Gastroesophageal sphincter (tissue), 4 donors: Measurements from ENCODE around the gene IFT88. TPM values are rescaled to one million over a fixed set of nuclear protein-coding genes. Genes with fewer than 3 reads are reported as not detected.
"Not testable (repeated sequence)": the region's sequence is repeated elsewhere in the genome, so short reads cannot be mapped to it uniquely, and the experiment has no call there.

Experiments used
- ATAC-seq: fragments of 150-250 bp; one replicate; pipeline ENCODE4 v1.9.1; 2016; ENCODE audit warnings: mild to moderate bottlenecking, moderate library complexity
- H3K27ac ChIP-seq, 4 donors: fragments of 200-600 bp; sonication (generic) in 3 of 4; 1 replicate in 3 of 4; 2 replicates in 1 of 4; pipeline ENCODE4 v1.5.1; 2016 to 2019
- H3K27me3 ChIP-seq: fragments of 200-600 bp; sonication (generic); one replicate; pipeline ENCODE4 v1.5.1; 2019
- H3K36me3 ChIP-seq, 2 donors: fragments of 200-600 bp; sonication (generic); one replicate each; pipeline ENCODE4 v1.5.1; 2019; ENCODE audit warnings: control low read depth in 1 of 2
- H3K4me1 ChIP-seq, 3 donors: fragments of 200-600 bp; sonication (generic); 1 replicate in 2 of 3; 2 replicates in 1 of 3; pipeline ENCODE4 v1.5.1; 2016 to 2019; ENCODE audit warnings: control low read depth in 2 of 3
- H3K4me3 ChIP-seq, 2 donors: fragments of 200-600 bp; sonication (generic); one replicate each; pipeline ENCODE4 v1.5.1; 2019; ENCODE audit warnings: mild to moderate bottlenecking in 1 of 2, moderate library complexity in 1 of 2
- H3K9me3 ChIP-seq, 3 donors: fragments of 200-600 bp; sonication (generic); one replicate each; pipeline ENCODE4 v1.5.1; 2017 to 2019; ENCODE audit warnings: control low read depth in 2 of 3
- CTCF ChIP-seq, 4 experiments: fragments of 200-600 bp in 2 of 4; fragments of 450-650 bp in 2 of 4; sonication (generic) in 1 of 4; IDR thresholded peaks; one replicate each; pipeline ENCODE4 v1.5.1; 2017 to 2019; ENCODE audit warnings: antibody characterized with exemption in 4 of 4, mild to moderate bottlenecking in 2 of 4, moderate library complexity in 2 of 4
- EP300 ChIP-seq: sonication (generic); formaldehyde crosslinking; IDR thresholded peaks from one replicate; pipeline ENCODE4 v1.6.1; 2017; ENCODE audit warnings: antibody characterized with exemption, mild to moderate bottlenecking
- POLR2A ChIP-seq, 2 donors: fragments of 450-650 bp; IDR thresholded peaks; one replicate each; pipeline ENCODE4 v1.6.1; 2017; ENCODE audit warnings: antibody characterized with exemption in 2 of 2, mild to moderate bottlenecking in 2 of 2, moderate library complexity in 1 of 2
- POLR2AphosphoS5 ChIP-seq: sonication (generic); formaldehyde crosslinking; IDR thresholded peaks from one replicate; pipeline ENCODE4 v1.6.1; 2017; ENCODE audit warnings: antibody characterized with exemption
- WGBS, 2 donors: methylation state at CpG; one replicate each; pipeline ENCODE4 v1.1.5; 2018; ENCODE audit warnings: low coverage in 1 of 2; 5-methylcytosine and 5-hydroxymethylcytosine counted together
- total RNA-seq, 4 donors: library from RNA; depleted of rRNA; stranded (reverse); fragments of >200 nt; gene quantifications; one replicate each; pipeline ENCODE4 v1.1.0, GENCODE V29; 2016

Gene IFT88
- total RNA-seq, 4 donors from 2014 or later, result 9.1 to 21.2 (median 13.2) TPM

GRCh38 chr13:20673715-20674114 lies 106.8 kb downstream of the IFT88 start:
- no peak for ATAC-seq
- no peak overlapping the region for H3K27ac ChIP-seq
- no peak for TF ChIP-seq POLR2AphosphoS5
- TF ChIP-seq CTCF (IDR thresholded peaks at IDR 0.05), result no peak
- TF ChIP-seq EP300, result no peak
- no peak for TF ChIP-seq POLR2A (IDR thresholded peaks at IDR 0.05)
- peaks cover 0 to 43% of the 10 kb centered on the region in 2 donors for H3K36me3 ChIP-seq
- H3K9me3 ChIP-seq, result no peaks in the 10 kb centered on the region
- WGBS, 2 donors, result 71 to 79% methylated on average over 5 of the region's 5 CpGs
- H3K4me1 ChIP-seq, result peaks cover 0 to 5% (median 0%) of the 10 kb centered on the region in 3 donors
- H3K4me3 ChIP-seq, result no peak overlapping the region
- no peaks in the 10 kb centered on the region for H3K27me3 ChIP-seq

GRCh38 chr13:20676213-20676612 lies 109.3 kb downstream of the IFT88 start:
- no peaks in the 10 kb centered on the region for H3K9me3 ChIP-seq
- H3K36me3 ChIP-seq, result peaks cover 0 to 60% of the 10 kb centered on the region in 2 donors
- WGBS, 2 donors, result 86 to 90% methylated on average over 1 to 2 of the region's 2 CpGs
- no peak overlapping the region for H3K4me3 ChIP-seq
- no peak for ATAC-seq
- no peaks in the 10 kb centered on the region for H3K27me3 ChIP-seq
- H3K27ac ChIP-seq, result no peak overlapping the region
- TF ChIP-seq EP300 (no peak), POLR2A (IDR thresholded peaks at IDR 0.05) (no peak), POLR2AphosphoS5 (no peak), CTCF (IDR thresholded peaks at IDR 0.05) (no peak)
- no peaks in the 10 kb centered on the region for H3K4me1 ChIP-seq

- not testable (repeated sequence) for H3K4me3 ChIP-seq, H3K4me1 ChIP-seq, H3K27me3 ChIP-seq, H3K9me3 ChIP-seq, H3K27ac ChIP-seq, ATAC-seq
- H3K36me3 ChIP-seq, result peaks cover 0 to 49% of the 10 kb centered on the region in 2 donors
- 53 to 78% methylated on average over 4 to 6 of the region's 7 CpGs for WGBS, 2 donors
Measured at GRCh38 chr13:20678606-20679005, 111.6 kb downstream of the IFT88 start.

- H3K9me3 ChIP-seq, result no peaks in the 10 kb centered on the region
- H3K27me3 ChIP-seq, result no peaks in the 10 kb centered on the region
- no peaks in the 10 kb centered on the region for H3K4me1 ChIP-seq
- H3K36me3 ChIP-seq, result peaks cover 0 to 47% of the 10 kb centered on the region in 2 donors
- H3K27ac ChIP-seq, result no peak overlapping the region
- no peak for ATAC-seq
- TF ChIP-seq POLR2A (IDR thresholded peaks at IDR 0.05) (no peak), POLR2AphosphoS5 (no peak), EP300 (no peak), CTCF (IDR thresholded peaks at IDR 0.05) (no peak)
- no peak overlapping the region for H3K4me3 ChIP-seq
- 50 to 94% methylated on average over 2 of the region's 3 CpGs for WGBS, 2 donors
Measured at GRCh38 chr13:20679879-20680278, 112.9 kb downstream of the IFT88 start.

- Histone ChIP-seq H3K27ac (no peak overlapping the region), H3K4me1 (no peaks in the 10 kb centered on the region), H3K4me3 (no peak overlapping the region), H3K9me3 (no peaks in the 10 kb centered on the region), H3K36me3 (peaks cover 0 to 41% of the 10 kb centered on the region in 2 donors), H3K27me3 (no peaks in the 10 kb centered on the region)
- WGBS, 2 donors, result 96 to 100% methylated on average over 6 to 10 of the region's 10 CpGs
- no peak for ATAC-seq
- TF ChIP-seq POLR2AphosphoS5, result no peak
- TF ChIP-seq EP300, result no peak
- TF ChIP-seq POLR2A (IDR thresholded peaks at IDR 0.05), result no peak
Measured at GRCh38 chr13:20680416-20681080, 113.6 kb downstream of the IFT88 start.

- H3K27ac ChIP-seq, H3K4me1 ChIP-seq, H3K27me3 ChIP-seq, H3K9me3 ChIP-seq, ATAC-seq, H3K4me3 ChIP-seq: not testable (repeated sequence)
- peaks cover 0 to 38% of the 10 kb centered on the region in 2 donors for H3K36me3 ChIP-seq
- 52 to 91% methylated on average over 4 to 5 of the region's 5 CpGs for WGBS, 2 donors
Measured at GRCh38 chr13:20681481-20681880, 114.5 kb downstream of the IFT88 start.
